NCI-H524 (cell line): Measurements from ENCODE around the gene GET3.
"Not testable (repeated sequence)": the region's sequence is repeated elsewhere in the genome, so short reads cannot be mapped to it uniquely, and the experiment has no call there.

Experiments used
- DNase-seq, 2 experiments: peaks; one replicate each; lab custom pipeline; 2025; lab: John Stamatoyannopoulos, UW

The GET3 gene

DNA sequence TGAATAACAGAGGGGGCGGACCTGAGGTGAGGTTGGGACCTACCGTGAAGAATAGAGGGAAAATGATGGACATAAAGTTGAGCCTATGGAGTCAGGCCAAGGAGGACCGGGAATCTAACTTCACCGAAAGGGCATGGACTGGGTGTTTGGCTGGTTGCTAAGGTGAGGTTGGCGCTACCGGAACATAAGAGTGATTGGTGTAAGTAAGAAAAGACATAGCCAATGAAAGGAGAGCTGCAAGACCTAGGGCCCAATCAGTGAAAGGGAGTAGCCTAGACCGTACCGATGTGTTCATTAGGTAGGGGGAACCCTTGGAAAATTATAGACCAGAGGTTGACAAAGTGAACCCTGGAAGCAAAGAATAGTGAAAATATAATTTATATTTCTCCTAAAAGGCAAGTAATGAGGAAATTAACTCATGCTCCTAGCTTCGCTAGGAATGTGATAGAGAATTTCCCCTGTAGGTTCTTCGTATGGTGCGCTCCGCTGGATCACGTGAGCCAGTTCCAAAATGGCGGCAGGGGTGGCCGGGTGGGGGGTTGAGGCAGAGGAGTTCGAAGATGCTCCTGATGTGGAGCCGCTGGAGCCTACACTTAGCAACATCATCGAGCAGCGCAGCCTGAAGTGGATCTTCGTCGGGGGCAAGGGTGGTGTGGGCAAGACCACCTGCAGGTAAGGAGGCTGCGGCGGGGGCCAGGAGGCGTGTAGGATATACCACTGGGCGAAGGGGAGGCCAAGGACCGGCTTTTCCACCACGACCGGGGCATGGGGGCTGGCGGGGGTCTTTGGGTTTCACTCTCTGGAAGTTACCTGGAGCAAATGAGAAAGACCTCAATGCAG, at the start of gene GET3:
Gene GET3, plus strand, starts transcription at position 503 of the 840 bp plus-strand sequence. Its CDS starts 9 bp downstream, at position 512.
- peak; percentile 100 for DNase-seq

DNA sequence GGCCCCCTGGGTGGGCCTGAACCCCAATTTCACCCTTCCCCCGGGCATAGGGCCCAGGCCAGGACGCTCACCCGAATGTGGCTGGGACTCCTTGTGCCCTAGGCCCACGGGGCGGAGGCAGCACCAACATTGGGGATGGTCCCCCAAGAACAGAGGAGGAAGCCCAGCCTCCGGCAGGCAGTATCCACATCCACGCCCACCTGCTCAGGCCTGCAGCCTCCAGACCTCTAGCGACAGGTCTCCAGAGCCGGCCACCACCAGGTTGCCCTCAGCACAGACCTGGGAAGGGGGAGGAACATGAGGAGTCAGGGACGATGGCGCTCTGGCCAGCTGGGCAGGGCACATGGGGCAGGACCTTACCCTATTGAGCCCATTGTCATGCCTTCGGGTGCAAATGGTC, 48.3 kb upstream of the GET3 start:
- no peak for DNase-seq

DNA sequence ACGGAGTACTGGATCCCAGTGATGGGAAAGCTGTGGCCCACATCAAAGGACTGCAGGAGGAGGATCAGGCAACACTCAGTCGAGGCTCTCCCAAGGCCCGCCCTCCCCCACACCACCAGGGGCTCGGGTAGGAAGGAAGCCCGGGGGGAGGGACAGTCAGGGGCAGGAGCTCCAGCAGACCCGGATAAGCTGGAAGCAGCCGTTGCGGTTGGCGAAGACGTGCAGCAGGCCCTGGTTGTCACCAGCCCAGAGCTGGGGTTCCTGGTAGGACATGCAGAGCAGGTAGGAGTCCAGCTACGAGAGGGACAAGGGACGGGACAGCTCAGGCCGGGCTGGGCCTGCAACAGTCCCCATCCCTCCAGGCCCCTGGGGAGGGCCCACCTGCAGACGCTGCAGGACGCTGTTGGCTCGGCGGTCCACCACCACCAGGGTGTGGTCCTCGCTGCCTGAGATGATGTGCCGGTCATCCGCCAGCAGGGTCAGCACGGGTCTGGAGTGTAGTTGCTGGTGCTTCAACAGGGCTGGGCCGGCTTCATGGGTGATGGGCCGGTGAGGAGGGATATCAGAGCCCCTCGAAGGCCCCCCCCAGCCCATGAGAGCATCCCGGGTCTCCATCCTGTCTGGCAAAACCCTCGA, 47.6 kb upstream of the GET3 start:
- DNase-seq, result no peak

DNA sequence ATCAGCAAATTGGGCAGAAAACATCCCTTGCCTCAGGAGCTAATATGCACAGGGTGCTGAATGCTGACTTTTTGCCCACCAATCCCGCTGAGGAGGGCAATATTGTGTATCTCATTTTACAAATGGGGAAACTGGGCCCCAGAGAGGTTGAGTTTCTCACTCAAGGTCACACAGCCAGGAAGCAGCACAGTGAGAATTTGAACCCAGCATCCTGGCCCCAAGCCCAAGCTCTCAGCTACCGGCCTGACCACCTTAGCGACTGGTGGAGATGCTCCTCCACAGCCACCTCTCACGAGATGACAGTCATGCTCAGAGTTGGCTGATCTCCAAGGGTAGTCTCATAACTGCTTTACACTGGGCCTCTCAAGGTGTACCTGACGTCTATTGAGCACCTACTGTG, 44.3 kb upstream of the GET3 start:
- no peak for DNase-seq

DNA sequence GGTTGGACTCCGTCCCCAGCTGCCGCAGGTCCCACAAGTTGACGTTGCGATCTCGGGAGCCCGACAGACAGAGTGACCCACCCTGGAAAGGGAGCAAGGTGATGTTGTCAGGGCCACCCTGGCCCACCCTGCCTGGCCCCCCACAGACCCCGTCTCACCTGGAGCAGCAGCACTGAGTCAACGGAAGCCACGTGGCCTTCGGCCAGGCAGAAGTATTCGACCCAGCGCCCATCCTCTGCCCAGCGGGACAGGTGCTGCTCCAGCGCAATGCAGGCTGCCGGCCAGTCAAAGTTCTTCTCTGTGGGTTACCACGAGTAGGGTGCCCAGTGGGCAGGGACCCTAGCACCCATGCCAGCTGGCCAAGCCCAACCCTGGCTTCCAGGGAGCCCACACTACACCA, 42.7 kb upstream of the GET3 start:
- no peak for DNase-seq

DNA sequence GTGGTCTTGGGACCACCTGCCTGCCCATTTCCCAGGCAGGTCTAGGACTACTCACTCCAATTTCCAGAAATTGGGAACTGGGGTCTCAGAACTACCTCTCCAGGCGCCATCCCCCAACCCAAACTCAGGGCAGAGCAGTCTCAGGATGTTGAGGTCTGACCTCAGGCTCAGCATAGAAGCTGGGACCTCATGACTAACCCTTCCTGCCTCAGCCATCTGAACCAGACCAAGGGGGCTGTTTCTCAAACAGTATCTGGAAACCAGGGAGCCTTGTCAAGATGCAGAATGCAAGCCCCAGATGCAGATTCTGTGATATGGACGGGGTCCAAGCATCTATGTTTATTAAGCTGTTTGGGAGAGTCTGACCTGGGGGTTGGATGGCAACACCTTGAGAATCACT, 42.2 kb upstream of the GET3 start:
- DNase-seq, result no peak

DNA sequence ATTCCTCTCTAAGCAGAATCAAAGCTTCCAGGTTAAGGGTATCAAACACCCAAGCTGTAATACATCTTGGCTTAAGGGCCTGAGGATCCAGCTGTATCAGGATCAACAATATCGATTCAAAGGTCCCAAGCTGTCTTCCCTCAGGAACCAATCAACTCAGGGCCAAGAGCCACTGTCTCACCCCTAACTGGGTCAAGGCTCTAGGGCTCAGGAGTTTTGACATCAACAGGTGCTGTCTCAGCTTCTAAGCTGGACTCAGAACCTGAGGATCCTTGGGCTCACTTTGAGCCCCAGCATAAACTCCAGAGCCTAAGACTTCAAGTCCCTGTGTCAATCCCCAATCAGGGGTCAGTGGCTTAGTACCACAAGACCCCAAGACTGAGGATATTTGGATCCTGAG, 41.8 kb upstream of the GET3 start:
- DNase-seq, result no peak

DNA sequence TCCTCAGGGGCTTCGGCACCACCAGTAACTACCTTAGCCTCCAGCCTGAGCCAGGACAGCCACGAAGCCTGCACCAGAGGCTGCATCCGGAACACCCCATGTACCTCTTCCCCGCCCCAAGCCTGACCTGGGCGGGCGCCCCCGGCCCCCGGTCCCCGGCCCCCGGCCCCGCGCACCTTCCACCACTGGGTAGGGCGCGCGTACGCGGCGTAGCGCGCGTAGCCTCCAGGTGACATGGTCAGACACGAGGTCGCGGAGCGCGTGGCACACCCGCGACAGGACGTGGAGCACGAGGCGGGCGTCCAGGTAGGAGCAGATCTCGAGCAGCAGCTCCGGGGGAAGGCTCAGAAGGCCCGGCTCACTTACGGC, 41.3 kb upstream of the GET3 start:
- DNase-seq, result no peak

DNA sequence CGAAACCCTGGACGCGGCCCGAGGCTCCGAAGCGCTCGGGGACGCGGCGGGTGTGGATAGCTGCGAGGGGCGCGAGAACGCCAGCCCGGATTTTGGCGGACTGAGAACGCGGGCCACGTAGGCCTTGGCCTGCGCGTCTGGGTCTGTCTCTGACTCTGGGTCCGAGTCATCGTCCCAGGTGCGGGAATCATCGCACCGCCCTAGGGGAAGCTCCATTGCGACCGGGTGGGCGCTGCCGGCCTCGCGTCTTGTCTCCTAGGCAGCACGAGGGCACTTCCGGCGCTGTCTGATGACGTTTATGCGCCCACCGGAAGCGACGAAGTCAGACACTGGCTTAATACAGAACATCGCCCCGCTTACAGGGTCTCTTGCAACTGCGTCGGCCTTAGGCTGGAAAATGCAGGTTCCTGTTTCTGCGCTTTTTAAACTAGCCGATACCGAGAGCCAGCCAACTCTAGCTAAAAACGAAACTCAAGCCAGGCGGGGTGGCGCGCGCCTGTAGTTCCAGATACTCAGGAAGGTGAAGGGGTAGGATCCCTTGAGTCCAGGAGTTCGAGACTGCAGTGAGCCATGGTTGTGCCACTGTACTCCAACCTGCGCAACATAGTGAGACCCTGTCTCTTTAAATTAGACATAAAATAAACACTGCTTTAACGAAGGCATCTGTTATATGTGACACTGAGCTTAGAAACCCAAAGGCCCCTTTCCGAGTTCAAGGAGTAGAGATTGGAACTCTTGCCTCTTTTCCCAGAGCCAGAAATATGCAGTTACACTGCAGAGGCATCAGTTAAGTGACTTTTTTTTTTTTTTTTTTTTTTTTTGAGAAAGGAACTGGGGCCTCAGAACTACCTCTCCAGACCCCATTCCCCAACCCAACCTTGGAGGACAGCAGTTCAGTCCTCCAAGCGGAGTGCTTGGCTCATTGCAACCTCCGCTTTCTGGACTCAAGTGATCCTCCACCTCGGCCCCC, 40.6 kb upstream of the GET3 start, which contains the start of gene FBXW9:
Gene FBXW9, minus strand, starts transcription at position 266 of the 970 bp plus-strand sequence. Its CDS starts 50 bp downstream, at position 216.
- DNase-seq, result peak; percentile 94 to 97

DNA sequence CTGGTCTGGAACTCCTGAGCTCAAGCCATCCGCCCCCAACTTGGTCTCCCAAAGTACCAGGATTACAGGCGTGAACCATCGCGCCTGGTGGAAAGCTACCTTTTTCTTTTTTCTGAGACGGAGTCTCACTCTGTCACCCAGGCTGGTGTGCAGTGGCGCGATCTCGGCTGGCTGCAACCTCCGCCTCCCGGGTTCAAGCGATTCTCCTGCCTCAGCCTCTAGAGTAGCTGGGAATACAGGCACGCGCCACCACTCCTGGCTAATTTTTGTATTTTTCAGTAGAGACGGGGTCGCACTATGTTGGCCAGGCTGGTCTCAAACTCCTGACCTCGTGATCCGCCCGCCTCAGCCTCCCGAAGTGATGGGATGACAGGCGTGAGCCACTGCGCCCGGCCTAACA, 39.9 kb upstream of the GET3 start:
- DNase-seq, result not testable (repeated sequence)

DNA sequence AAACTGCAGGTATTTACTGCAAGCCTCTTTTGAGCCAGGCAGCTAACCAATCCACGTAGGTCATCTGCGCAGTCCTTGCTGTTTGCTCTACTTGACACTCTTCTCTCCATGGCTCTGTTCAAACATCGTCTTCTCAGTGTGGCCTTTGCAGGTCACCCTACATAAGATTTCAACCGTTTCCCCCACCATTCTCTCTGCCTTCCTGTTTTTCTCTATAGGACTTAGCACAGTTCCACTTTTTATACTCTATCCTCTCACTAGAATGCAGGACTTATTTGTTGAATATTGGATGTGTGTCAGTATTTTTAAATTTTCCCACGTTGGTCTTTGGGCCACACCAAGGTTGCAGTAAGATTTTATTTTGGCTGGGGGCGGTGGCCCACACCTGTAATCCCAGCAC, 39.2 kb upstream of the GET3 start:
- no peak for DNase-seq

DNA sequence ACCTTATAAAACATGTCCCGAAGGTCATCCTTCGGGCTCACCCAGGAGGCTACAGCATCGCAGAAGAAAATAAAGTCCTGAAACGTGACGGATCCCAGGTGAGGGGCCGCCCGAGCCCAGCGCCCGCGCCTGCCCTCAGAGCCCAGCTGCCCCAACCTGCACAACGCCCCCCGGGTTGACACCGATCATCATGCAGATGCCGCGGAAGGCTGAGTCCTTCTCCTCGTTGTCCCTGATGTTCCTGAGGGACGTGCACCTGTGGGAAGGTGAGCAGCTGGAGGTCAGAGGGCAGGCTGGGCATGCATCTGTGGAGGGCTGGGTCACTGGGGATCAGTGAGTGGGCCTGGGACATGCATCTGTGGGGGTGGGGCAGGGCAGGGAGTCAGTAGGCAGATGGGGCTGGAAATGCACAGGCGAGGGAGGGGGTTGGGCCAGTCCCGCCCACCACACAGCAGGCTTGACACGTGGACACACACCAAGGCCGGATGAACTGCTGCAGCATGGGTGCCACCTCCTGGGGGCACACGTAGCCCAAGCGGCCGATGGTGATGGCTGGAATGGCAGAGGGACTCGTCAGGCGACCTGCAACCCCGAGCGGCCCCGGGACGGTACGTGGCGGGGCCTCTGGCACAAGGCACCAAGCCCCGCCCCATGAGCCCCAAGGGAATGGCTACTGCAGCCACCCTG, 35.6 kb upstream of the GET3 start:
- DNase-seq, result no peak

DNA sequence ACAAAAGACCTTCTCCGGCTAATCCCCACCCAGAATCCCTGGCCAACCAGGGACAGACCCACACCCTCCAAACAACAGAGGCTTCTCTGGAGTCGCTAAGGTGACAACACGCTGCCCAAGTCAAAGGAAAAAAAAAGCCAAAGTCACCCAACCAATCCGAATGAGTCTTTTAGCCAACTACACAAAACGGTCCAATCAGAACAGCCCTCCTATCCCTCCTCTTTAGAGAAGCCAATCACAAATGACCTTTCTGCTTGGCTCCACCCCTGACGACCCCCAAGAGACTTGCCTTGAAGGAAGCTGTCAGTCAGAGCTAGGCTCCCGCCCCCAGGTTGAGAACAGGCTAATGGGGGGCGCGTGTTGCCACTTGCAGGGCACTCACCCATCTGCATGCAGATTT, 34.3 kb upstream of the GET3 start:
- DNase-seq, result peak; percentile 45 to 59

DNA sequence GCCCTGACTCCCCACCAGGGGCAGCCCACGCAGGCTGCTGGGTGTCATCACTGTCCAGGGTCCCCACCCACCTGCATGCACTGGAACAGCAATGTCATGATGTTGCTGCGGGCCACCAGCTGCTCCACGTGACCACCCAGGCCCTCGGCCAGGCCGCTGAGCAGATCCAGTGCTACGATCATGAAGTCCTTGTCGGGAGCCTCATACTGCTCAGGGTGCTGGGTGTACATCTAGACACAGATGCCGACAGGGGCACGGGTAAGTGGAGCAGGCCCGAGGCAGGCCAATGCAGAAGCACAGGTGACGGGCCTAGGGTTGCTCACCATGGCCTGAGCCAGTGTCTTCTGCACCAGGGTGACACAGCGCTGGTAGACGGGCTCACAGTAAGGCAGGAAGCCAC, 32.1 kb upstream of the GET3 start:
- no peak for DNase-seq

DNA sequence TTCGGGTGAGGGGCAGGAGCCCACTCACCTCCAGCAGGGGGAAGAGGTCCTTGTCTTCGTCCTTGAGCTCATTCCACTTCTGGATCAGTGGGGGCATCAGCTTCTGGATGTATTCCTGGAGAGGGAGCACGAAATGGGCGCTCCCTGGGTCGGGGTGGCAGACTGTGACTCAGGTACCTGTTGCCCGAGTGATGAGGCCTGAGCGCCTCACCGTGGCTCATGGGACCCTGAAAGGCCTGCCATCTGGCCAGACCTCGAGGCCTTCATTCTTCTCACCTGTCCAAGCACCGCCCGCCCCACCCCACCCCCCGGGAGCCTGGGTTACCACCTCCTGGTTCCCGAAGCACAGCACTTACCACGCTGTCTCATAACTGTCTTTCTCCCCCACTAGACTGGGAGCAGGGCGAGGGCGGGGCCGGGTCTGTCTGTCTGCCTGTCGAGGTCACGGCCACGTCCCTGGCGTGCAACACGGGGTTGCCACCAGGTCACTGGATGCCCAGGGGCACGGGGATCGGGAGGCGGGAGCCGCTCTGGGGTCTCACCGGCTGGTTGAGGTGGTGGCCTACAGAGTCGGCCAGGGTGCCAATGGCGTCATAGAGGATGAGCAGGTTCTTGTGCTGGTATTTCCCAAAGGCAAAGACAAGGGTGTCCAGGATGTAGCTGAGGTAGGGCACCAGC, 31.5 kb upstream of the GET3 start:
- no peak for DNase-seq

DNA sequence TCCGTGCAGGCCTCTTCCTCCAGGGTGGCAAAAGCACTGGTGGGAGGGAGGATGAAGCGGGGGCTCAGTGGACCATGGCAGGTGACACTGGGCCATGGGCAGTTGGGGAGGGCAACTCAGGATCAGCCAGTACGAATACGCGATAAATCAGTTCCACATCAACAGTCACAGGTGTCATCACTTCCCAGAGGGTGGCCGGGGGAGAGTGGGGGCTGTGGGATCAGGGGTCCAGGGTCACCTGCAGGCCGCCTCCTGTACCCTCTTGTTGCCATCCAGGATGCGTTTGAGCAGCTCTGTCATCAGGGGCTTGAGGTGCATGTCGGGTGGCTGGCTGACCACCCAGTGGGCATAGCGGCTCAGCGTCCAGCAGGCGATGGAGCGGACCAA, 31.0 kb upstream of the GET3 start:
- no peak for DNase-seq

DNA sequence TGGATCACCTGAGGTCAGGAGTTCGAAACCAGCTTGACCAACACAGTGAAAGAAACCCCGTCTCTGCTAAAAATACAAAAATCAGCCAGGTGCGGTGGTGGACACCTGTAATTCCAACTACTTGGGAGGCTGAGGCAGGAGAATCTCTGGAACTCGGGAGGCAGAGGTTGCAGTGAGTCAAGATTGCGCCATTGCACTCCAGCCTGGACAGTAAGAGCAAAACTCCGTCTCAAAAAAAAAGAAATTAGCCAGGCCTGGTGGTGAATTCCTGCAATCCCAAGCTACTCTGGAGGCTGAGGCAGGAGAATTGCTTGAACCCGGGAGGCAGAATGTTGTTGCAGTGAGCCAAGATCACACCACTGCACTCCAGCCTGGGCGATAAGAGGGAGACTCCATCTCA, 28.7 kb upstream of the GET3 start:
- DNase-seq, result no peak

DNA sequence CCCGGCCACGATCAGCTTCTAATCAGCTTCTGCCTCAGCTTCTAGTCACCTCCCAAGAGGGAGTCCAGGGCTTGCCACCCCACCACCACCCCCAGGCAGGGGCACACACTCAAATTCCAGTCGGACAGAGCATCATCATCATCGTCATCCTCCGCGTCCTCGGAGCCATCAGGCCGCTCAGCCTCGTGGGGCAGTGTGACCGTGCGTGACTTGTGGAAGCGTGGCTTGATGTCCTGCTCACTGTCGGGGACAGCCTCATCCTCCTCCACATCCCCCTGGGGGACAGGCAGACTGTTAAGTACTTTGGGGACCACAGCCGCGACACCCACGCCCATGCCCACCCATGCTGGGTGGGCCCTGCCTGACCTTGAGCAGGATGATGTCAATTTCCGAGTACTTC, 26.1 kb upstream of the GET3 start:
- no peak for DNase-seq

DNA sequence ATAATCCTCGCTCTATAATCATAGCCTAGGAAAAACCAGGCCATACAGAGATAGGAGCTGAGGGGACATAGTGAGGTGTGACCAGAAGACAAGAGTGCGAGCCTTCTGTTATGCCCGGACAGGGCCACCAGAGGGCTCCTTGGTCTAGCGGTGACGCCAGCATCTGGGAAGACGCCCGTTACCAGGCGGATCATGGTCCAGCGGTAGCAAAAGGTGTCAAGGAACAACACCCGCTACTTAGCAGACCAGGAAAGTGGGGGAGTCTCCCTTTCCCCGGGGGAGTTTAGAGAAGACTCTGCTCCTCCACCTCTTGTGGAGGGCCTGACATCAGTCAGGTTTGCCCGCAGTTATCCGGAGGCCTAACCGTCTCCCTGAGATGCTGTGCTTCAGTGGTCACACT, 25.2 kb upstream of the GET3 start:
- peak in 1 of 2 experiments; percentile 6 for DNase-seq

DNA sequence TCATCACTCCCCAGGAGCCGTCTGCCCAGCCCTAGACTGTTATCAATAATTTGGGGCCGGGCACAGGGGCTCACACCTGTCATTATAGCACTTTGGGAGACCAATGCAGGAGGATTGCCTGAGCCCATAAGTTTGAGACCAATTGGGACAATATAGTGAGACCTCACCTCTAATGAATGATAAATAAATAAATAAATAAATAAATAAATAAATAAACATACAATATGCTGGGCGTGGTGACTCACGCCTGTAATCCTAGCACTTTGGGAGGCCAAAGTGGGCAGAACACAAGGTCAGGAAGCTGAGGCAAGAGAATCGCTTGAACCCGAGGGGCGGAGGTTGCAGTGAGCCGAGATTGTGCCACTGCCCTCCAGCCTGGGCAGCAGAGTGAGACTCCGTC, 24.0 kb upstream of the GET3 start:
- DNase-seq, result not testable (repeated sequence)

DNA sequence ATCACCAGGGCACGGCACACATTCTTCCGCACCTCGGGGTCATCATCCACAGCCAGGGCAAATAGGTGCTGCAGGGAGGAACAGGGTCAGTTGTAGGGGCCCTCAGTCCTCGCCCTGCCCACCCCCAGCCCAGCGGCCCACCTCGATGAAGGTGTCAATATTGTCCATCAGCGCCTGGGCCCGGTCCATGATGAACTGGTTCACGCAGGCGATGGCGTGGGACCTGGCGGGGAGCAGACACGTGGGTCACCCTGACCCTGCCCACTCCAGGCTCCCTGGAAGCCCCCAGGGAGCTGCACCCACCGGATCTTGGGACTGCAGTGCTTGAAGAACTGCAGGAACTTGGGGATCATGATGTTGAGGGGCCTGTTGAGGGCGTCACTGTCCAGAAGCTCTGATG, 22.2 kb upstream of the GET3 start:
- DNase-seq, result no peak
